Astrocyte (in vitro differentiated cells and primary cell): Measurements from ENCODE around the gene TANGO2. TPM values are rescaled to one million over a fixed set of nuclear protein-coding genes. Genes with fewer than 3 reads are reported as not detected.

Experiments used
- DNase-seq: peaks from one replicate; pipeline ENCODE4 v3.0.0-alpha.2; 2010; ENCODE audit warnings: low read depth
- FAIRE-seq: peaks from 2 replicates; lab custom pipeline; 2011; peaks lifted over from hg19 to GRCh38; lab: Jason Lieb, UNC
- H2AFZ ChIP-seq: 2 replicates; pipeline ENCODE4 v1.6.0; 2012; ENCODE audit warnings: low read depth, low read length, inconsistent platforms
- H3K27ac ChIP-seq: 2 replicates; pipeline ENCODE4 v1.5.1; 2011; ENCODE audit warnings: low read depth, low read length, inconsistent platforms
- H3K27me3 ChIP-seq: 2 replicates; pipeline ENCODE4 v1.6.0; 2011; ENCODE audit warnings: low read length, inconsistent platforms; ENCODE audit not compliant: insufficient read depth
- H3K36me3 ChIP-seq: 2 replicates; pipeline ENCODE4 v1.5.1; 2011; ENCODE audit warnings: low read length, inconsistent platforms; ENCODE audit not compliant: insufficient read depth
- H3K4me1 ChIP-seq: 2 replicates; pipeline ENCODE4 v1.5.1; 2011; ENCODE audit warnings: low read length, inconsistent platforms; ENCODE audit not compliant: insufficient read depth
- H3K4me2 ChIP-seq: 2 replicates; pipeline ENCODE4 v1.6.0; 2012; ENCODE audit warnings: low read length, inconsistent platforms
- H3K4me3 ChIP-seq: 2 replicates; pipeline ENCODE4 v1.5.1; 2011; ENCODE audit warnings: low read depth, mild to moderate bottlenecking, low read length, inconsistent platforms; ENCODE audit not compliant: insufficient read depth
- H3K79me2 ChIP-seq: 2 replicates; pipeline ENCODE4 v1.6.0; 2012; ENCODE audit warnings: mild to moderate bottlenecking, low read length, inconsistent platforms; ENCODE audit not compliant: insufficient read depth
- H3K9ac ChIP-seq: 2 replicates; pipeline ENCODE4 v1.6.0; 2012; ENCODE audit warnings: mild to moderate bottlenecking, low read length, inconsistent platforms
- H3K9me3 ChIP-seq: 2 replicates; pipeline ENCODE4 v1.5.1; 2012; ENCODE audit warnings: low read depth, mild to moderate bottlenecking, low read length, inconsistent platforms; ENCODE audit not compliant: insufficient read depth
- H4K20me1 ChIP-seq: 2 replicates; pipeline ENCODE4 v1.6.0; 2012; ENCODE audit warnings: low read length, inconsistent platforms; ENCODE audit not compliant: insufficient read depth
- H3K27ac Mint-ChIP-seq: one replicate; pipeline ENCODE4 v1.8.0; 2021; ENCODE audit warnings: mild to moderate bottlenecking, mixed read lengths; ENCODE audit not compliant: unreplicated experiment
- H3K27me3 Mint-ChIP-seq: one replicate; pipeline ENCODE4 v1.8.0; 2021; ENCODE audit warnings: low read depth, mixed read lengths; ENCODE audit not compliant: unreplicated experiment
- H3K36me3 Mint-ChIP-seq: one replicate; pipeline ENCODE4 v1.8.0; 2021; ENCODE audit warnings: low read depth, mixed read lengths; ENCODE audit not compliant: unreplicated experiment
- H3K4me1 Mint-ChIP-seq: one replicate; pipeline ENCODE4 v1.8.0; 2021; ENCODE audit warnings: low read depth, mixed read lengths; ENCODE audit not compliant: unreplicated experiment
- H3K4me3 Mint-ChIP-seq: one replicate; pipeline ENCODE4 v1.8.0; 2021; ENCODE audit warnings: mild to moderate bottlenecking, moderate library complexity, mixed read lengths; ENCODE audit not compliant: unreplicated experiment
- H3K9me3 Mint-ChIP-seq: one replicate; pipeline ENCODE4 v1.8.0; 2021; ENCODE audit warnings: mild to moderate bottlenecking, mixed read lengths; ENCODE audit not compliant: unreplicated experiment
- EZH2 ChIP-seq: IDR thresholded peaks from 2 replicates; pipeline ENCODE4 v1.6.1; 2012; ENCODE audit warnings: mild to moderate bottlenecking, low read length, inconsistent platforms; ENCODE audit not compliant: insufficient read depth
- total RNA-seq: library from RNA; stranded (reverse); gene quantifications from 2 replicates; pipeline ENCODE4 v1.2.1, GENCODE V29; 2021
- TF ChIP-seq, protein P1 (sequence below): IDR thresholded peaks from 2 replicates; pipeline ENCODE4 v1.5.1; 2011; ENCODE audit warnings: low read depth, mild to moderate bottlenecking, inconsistent platforms, low read length, moderate library complexity; ENCODE audit not compliant: insufficient read depth

TANGO2 gene
- total RNA-seq, 1 donor from 2014 or later = 28.0 TPM

GRCh38 chr22:20094197-20094807, 73.4 kb downstream of the TANGO2 start:
- Mint-ChIP-seq H3K9me3 (peaks cover 6% of the 10 kb centered on the region), H3K4me1 (no peaks in the 10 kb centered on the region), H3K36me3 (peaks cover 52% of the 10 kb centered on the region), H3K27me3 (no peaks in the 10 kb centered on the region), H3K27ac (no peak overlapping the region), H3K4me3 (no peak overlapping the region)
- Histone ChIP-seq H3K9ac (no peak overlapping the region), H3K4me2 (no peak overlapping the region), H3K9me3 (no peaks in the 10 kb centered on the region), H3K27ac (no peak overlapping the region), H3K4me3 (no peak overlapping the region), H3K79me2 (peaks cover 90% of the 10 kb centered on the region), H3K27me3 (no peaks in the 10 kb centered on the region), H2AFZ (no peak overlapping the region), H3K4me1 (no peaks in the 10 kb centered on the region), H3K36me3 (peaks cover 85% of the 10 kb centered on the region), H4K20me1 (peaks cover 68% of the 10 kb centered on the region)
- no peak for FAIRE-seq
- no peak for DNase-seq
- TF ChIP-seq, protein P1, sequence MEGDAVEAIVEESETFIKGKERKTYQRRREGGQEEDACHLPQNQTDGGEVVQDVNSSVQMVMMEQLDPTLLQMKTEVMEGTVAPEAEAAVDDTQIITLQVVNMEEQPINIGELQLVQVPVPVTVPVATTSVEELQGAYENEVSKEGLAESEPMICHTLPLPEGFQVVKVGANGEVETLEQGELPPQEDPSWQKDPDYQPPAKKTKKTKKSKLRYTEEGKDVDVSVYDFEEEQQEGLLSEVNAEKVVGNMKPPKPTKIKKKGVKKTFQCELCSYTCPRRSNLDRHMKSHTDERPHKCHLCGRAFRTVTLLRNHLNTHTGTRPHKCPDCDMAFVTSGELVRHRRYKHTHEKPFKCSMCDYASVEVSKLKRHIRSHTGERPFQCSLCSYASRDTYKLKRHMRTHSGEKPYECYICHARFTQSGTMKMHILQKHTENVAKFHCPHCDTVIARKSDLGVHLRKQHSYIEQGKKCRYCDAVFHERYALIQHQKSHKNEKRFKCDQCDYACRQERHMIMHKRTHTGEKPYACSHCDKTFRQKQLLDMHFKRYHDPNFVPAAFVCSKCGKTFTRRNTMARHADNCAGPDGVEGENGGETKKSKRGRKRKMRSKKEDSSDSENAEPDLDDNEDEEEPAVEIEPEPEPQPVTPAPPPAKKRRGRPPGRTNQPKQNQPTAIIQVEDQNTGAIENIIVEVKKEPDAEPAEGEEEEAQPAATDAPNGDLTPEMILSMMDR = no peak
- TF ChIP-seq EZH2 = no peak

DNA sequence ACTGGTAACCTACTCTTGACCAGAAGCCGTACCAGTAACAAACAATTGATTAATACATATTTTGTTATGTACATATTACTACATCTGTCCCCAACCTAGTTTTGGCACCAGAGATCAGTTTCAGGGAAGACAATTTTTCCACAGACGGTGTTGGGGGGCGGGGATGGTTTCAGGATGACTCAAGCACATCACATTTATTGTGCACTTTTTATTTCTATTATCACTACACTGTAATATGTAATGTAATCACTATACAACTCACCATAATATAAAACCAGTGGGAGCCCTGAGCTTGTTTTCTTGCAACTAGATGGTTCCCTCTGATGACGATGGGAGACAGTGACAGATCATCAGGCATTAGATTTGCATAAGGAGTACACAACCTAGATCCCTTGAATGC, 74.6 kb downstream of the TANGO2 start:
- Histone ChIP-seq H3K27ac (no peak overlapping the region), H3K9ac (no peak overlapping the region), H3K4me3 (no peak overlapping the region), H3K27me3 (no peaks in the 10 kb centered on the region), H4K20me1 (peaks cover 65% of the 10 kb centered on the region), H3K4me1 (no peaks in the 10 kb centered on the region), H3K36me3 (peaks cover 78% of the 10 kb centered on the region), H2AFZ (no peak overlapping the region), H3K79me2 (peaks cover 89% of the 10 kb centered on the region), H3K9me3 (no peaks in the 10 kb centered on the region), H3K4me2 (no peak overlapping the region)
- H3K4me1 Mint-ChIP-seq = no peaks in the 10 kb centered on the region
- DNase-seq = no peak
- TF ChIP-seq, protein P1 = no peak
- TF ChIP-seq EZH2 = no peak
- no peak overlapping the region for H3K27ac Mint-ChIP-seq
- H3K9me3 Mint-ChIP-seq = peaks cover 6% of the 10 kb centered on the region
- no peaks in the 10 kb centered on the region for H3K27me3 Mint-ChIP-seq
- FAIRE-seq = no peak
- H3K4me3 Mint-ChIP-seq = no peak overlapping the region
- peaks cover 51% of the 10 kb centered on the region for H3K36me3 Mint-ChIP-seq
